DMS 273 (cell line): ENCODE results near the gene LPAR1.

Experiments
- DNase-seq: peaks from one replicate; lab custom pipeline; 2025; ENCODE audit not compliant: unreplicated experiment; lab: John Stamatoyannopoulos, UW

Gene LPAR1

DNA sequence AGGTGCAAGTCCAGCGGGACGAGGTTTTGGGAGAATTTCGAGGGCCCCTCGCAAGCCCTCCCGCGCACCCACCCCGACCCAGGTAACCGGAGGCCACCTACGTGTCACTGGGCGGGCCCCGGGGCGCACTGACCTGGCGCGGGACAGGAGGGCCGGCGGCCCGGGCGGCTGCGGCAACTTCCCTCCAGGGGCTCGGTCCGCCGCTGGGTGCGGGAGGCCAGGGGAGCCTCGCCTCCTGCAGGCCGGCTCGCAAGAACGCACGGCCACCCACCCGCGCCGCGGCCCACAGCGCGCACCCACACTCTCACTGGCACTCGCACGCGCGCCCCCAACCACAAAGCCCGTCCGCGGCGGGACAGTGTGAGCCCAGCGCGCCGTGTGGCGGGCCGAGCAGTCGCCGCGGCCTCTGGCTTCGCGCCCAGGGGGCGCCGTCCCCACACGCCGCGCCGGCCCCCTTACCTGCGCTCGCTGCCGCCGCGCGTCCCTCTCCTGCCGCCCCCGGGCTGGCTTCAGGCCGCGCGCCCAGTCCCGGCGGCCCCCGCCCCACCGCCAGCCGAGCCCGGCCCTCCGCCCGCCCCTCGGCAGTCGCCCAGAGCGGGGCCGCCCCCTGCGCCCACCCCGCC is 451 bp downstream of the LPAR1 start:
- DNase-seq: peak; percentile 75

DNA sequence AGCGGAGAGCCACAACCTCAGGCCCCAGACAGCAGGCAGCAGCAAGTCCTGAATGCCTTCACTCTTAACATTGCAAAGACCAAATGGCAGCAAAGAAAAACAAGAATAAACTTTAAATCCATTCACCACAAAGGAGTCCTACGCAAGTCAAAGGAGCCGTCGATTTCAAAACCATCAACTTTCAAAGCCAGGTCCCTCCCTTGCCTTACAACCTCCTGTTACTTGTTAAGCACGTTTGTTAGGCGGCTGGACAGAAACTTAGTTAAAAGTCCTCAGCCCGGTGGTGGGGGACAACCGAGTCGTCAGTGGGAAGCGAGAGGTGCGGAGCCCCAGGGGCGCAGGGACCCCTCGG is 938 bp downstream of the LPAR1 start:
- DNase-seq: peak; percentile 62

DNA sequence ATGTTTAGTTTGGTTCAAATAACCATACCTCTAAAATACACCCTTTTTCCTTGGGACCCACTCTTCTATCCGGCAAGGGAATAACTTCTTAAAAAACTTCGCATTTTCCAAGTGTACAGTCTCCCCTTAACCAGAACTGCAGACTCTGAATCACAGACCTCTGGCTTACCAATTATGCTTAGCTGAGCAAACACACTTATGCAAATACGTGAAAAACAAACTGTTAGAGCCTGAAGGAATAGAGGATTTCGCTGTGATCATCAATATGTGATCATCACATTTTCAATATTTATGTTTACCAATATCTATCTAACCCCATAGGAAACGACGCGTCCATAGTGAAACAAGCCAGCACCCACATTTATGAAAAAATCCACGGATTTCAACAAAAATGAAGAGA is 1.3 kb downstream of the LPAR1 start:
- peak; percentile 29 for DNase-seq

DNA sequence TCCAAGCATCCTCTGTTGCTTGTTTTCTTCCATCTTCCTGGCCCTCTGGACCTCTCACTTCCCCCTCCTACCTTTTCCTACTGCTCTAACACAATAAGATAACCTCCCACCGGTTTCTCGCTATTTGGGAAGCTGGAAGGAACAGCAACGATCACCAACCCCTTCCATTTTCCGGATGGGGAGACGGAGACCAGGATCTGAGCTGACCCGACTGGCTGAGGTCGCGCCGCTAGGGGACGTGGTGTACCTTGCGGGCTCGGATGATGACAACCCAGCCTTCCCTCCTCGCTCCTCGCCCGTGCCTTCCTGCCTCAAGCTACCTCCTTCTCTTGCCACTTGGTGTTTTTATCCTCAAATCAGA is 1.9 kb downstream of the LPAR1 start:
- DNase-seq: peak; percentile 74

DNA sequence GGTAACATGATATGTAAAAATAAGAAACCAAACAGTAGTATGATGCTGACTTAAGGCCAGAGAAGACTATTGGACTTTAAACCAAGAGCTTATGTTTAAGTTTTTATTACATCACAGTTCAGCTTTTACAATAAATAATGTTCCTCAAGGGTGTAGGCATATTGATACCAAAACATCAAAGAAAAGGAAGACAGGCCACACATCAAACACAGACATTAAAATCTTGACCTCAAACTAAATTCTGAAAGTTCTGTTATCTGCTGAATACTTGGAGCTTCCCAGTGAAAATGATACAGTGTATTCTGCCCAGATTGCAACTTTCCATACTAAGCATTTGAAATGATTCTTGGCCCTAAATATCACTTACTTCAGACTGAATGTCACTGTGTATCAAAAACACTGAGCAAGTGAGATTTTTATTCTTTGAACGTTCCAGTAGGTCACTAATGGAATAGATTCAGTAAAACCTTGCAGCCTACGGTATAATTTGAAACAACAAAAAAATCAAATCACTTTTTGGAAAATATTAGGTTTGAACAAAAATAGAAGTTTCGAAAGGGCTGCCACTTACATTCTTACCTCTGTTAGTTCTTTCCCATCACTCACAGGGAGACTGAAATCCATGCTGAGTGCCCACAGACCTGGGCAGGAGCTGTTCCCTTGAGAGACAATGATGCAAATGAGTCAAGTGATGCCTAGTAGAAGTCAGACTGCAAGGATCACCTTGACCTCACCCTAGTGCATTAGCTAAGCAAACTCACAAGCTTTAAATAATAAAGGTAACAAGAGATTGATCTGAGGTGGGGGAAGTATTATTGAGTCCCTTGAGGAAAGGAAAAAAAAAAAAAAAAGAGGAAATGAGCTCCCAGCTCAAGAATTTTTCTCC is 2.5 kb downstream of the LPAR1 start:
- DNase-seq: no peak

DNA sequence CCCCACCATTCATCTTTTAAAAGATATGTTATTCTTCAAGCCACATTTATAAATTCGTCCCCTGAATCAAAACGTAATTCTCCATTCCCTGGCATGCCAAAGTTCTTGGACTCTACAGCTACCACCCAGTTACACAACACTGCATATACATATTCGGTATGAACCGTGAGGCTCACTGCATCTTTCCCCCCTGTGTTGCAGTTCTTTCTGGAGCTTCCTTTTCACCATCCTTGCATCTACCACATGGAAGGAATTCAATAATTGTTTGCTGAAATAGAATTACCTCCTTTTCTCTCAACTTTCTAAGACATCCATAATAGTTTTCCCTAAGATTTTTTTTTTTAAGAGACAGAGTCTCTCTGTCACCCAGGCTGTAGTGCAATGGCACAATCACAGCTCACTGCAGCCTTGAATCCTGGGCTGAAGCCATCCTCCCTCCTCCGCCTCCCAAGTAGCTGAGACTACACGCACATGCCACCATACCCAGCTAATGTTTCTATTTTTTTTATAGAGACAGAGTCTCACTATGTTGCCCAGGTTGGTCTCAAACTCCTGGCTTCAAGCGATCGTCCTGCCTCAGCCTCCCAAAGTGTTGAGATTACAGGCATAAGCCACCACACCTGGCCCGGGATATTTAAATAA is 3.3 kb downstream of the LPAR1 start:
- DNase-seq: no peak

DNA sequence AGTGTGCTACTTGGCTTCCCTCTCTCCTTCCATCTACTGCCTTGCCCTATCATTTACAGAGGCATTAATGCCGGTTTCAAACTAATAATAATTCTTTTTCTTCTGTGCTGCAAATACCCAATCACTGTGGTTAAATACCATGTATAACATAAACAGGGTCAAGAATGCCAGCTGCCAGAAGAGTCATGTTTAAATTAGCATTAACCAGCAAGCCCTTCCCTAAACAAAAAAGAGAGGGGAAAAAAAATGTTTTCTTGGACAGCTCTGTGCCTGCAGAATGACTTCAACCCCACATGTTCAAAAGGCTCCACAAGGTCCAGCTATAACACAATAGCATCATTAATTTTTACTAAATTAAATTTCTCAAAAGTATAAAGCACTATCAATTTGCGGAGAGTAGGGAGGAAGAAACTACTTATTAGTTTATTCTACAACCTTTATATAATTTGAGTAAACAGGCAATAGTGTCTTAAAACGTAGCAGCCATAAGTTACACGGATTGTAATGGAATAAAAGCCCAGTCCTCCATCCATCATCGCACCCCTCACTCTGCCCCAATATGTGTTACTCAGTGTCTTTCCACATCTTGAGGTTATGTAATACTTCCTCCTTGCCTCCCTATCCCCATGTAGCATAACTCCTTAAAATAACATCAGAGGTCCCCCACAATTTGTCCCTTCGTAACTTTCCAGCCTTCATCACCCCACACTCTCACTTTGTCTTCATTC is 3.9 kb downstream of the LPAR1 start:
- DNase-seq: peak; percentile 10

DNA sequence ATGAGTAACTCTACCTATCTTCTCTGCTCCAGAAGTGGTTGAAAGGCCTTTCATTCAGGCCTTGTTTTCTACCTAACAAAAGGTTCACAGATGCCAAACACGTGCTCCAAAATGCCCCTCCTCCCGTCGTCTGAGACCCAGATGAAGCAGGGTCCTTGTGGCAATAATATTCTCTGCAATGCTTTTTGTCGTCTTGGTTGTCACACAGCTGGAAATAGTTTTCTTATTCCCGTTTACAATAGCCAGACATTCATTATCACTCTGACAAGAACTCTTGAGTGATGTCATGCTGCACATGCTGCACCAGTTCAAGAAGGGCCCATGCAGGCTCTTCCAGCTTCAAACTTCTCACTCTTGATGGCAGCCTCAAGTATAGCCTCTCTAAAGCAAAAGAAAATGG is 7.8 kb downstream of the LPAR1 start:
- no peak for DNase-seq

DNA sequence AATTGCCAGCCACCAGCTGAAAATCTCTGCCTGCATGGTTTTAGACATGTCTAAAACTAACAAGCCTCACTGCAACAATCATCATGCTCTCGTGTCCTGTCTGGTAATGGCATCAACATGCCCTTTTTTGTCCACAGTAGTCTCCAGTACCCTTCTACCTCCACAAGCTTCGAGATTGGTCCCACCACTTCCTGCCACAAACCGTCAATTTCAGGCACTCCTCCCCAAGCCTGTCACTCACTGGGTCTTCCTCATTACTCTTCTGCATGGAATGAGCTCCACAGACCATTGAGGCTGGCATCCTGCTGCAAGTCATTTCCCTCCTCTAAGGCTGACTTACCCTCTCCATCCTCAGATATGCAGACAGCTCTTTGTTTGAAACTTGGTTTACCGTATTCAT is 9.0 kb downstream of the LPAR1 start:
- no peak for DNase-seq

DNA sequence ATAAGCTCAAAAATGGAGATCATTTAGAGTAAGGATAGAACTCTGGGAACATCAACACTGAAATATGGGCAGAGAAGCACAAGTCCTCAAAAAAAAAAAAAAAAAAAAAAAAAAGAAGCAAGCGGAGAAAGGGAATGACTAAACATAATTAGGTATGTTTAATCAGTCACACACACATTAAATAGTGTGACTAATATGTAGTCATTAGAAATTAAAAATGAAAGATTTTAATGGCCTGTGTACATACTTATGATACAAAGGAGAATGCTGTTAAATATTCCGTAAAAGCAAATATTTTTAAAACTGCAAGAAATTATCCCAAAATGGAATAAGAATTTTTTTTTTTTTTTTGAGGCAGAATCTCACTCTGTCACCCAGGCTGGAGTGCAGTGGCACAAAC is 10.5 kb downstream of the LPAR1 start:
- DNase-seq: no peak

DNA sequence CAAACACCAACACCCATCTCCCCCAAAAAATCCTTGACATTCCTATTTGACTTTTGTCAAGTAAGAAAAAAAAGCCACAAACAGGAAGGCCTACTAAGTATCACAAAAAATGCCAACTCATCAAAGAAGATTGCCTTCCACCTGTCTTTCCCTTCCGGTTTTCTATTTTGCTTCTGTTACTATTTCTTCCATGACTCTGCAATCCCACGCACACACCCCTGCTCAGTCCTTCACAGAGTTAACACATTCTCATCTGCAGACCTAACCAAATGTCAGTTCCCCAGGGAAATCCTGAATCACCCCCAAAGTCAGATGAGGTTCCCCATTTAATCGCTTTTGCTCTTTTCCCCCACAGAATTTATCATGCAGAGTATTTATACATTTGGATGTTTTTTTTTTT is 15.1 kb downstream of the LPAR1 start:
- DNase-seq: no peak

DNA sequence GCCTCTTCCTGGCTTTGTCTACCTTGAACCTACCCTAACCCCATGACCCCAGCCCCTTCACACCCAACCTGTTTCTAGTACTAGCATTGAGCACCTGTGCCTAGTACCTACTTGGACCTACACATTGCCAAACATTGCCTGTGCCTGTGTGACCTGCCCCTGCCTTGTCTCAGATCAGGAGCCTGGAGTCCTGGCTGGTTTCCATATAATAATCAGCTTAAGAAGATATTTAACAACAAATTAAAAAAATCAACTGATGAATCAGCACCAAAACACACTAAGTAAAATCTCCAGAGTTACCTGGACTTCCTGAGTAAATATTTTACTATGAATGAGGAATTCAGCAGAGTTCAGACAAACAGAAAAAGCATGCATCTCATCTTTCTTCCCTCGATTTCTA is 17.7 kb downstream of the LPAR1 start:
- DNase-seq: no peak

DNA sequence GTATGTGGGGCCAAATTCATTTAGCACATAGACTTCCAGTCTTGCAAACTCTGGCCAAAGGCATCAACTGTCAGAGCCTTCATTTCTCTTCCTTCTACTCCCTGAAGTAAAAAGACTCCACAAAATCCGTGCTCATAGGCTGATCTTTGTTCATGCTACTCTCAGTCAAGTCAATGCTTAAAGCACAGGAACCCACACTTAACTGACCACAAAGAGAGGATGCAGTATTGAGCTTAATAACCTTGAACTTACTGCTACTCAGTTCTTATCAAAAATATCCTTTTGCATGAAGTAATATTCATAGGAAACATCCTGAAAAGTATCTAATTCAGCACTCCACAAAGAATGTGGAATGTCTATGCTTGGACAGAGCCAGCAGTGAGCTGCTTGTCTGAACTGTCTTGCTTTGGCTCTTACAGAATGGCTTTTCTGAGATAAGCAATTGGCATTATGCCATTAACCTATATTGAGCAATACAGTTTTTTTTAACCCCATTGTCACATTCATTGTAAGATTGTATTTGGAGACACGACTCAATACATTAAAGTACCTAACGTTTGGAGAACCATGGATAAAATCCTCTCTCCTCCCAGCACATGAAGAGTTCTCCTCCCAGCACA is 21.7 kb downstream of the LPAR1 start:
- DNase-seq: no peak

DNA sequence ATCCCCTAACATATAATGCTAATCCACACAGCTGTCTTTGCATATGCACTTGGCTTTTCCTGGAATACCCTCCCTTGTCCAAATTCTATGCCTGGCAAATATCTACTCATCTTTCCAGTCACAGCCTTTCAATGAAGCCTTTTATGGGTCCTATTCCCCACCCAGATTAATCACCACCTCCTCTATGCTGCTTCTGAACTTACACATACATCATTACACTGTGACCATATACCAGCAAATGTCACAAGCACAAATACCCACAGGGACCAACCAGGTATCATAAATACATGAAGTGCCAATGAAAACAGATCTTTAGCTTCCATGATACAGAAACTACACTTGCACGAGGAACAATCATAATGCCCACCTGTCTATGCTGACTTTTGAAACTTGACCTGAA is 22.3 kb downstream of the LPAR1 start:
- DNase-seq: no peak

DNA sequence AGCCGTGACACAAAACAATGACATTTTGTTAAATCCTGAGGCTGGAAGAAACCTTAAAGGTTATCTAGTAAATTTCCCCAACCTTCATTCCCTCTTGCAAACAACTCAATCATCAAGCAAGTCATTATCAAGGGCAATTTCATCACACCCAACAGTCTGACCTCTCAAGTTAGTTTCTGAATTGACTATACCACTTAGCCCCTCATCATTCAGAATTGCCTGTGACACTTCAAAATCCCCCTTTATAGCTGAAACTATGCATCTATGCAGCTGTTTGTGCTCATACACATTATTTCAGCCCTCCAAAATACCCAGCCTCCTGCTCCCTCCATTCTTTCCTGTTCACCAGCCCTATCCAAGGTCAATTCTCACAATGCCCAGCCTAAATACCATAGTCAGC is 24.6 kb downstream of the LPAR1 start:
- DNase-seq: no peak

DNA sequence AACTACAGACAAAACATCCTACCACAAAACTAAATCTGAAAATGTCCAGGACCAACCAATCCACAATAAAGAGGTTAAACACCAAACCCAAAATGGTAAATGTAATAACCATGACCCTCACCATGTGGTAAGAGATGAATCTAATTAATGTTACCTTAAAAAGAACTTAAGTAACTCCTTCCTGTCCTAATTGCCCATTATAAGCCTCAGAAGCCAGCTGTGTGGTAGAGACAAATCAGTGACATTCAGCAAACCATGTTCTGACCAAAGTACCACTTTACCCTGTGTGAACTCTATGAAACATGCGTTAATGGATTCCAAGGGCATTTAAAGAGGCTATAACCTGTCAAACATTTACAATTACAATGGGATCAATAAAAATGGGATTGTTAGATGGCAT is 25.0 kb downstream of the LPAR1 start:
- no peak for DNase-seq

DNA sequence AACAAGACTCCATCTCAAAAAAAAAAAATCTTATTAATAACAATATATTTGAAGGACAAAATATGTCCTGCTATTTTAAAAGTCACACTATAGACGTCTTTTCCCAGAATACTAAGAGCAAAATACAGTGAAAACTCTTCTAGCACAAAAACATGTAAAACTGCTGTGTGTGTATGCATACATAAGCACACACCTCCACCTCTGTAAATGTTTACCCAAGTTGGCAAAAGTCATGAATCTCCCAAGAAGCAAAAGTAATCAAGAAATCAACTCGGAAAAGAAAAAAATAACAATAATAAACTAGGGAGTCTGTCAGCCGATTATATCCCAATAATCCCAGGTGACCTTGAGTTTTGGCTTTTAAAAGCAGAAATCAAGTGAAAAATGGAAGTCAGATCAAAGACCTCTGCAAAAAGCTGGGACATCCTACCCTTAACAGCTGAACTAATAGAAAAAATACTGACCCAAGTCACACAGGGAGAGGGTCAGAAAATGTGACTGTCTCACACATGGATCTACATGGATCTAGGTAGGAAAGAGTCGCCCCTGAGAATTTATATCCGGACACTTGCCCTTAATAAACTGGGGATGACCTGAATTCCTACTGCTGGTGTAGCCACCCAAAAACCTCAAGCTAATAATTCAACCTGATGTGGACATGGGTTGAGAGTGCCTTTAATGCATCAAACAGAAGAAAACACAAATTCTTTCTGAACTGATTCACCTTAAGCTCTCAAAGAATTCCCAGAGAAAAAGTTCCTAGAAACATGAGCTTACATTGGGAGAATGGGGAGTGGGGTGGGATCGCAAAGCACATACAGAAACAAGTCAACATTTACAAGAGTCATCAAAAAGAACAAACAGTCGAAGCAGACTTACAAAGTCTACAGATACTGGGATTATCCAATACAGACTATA is 29.9 kb downstream of the LPAR1 start:
- DNase-seq: no peak

DNA sequence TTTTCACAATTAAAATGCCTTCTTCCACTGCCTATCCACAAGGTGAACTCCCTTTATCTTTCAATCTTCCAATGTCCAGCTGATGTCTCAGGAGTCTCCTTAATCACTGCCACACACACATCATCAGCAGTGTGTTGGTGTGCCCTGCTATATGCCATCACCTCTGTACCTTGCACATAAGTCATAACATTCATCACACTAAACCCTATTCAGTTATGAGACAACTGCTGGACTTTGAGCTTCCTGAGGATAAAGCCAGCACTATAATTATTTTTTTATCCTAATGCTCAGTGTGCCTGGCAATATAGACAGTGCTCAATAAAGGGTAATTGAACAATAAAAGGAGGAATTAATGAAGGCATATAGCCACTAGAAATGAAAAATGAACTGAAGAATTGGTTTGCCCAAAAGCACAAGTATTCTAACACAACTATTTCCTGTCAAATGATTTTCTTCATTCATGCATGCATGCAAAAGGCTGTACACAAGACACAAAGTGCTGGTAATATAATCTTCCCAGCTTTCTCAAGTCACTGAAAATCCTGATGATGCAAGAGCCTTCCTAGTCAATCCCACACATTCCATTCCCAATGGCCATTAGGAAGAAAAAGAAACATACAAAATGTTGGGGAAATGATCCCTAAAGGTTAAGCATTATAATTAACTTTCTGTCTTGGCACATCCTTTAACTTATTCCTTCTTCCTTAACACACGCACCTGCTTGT is 32.4 kb downstream of the LPAR1 start:
- DNase-seq: no peak

DNA sequence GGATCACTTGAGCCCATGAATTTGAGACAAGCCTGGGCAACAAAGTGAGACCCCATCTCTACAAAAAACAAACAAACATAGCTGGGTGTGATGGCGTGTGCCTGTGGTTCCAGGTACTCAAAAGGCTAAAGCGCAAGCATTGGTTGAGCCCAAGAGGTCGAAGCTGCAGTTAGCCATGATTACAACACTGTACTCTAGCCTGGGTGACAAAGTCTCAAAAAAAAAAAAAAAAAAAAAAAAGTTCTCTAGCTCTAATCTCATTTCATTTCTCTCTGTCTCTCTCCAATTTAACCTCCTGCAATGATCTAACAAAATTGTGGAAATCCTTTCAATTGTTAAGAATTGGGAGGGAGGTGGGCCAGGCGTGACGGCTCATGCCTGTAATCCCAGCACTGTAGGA is 33.3 kb downstream of the LPAR1 start:
- DNase-seq: no peak

DNA sequence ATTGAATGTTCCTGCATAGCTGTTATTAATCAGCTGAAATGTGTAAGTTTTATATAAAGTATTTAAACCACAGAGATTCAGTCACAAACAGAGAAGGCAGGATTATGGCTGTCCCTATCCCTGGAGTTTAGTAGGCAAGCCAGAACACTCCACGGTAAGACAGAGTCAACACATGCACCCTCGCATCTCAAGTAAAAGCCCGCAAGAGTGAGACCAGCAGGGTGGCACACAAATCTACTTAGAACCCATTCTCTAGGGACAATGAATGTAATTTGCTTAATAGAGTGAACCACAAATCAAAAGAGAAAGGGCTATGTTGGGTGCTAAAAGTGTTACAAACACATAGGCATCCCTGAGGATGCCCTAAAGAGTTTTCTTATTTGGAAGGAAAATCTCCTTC is 35.1 kb downstream of the LPAR1 start:
- no peak for DNase-seq
